ENCODE measurements around the gene RBM45. TPM values are rescaled to one million over a fixed set of nuclear protein-coding genes. Genes with fewer than 3 reads are reported as not detected.

RBM45 gene
- polyA plus RNA-seq, 1 experiment, result 5.4 TPM

- ChIA-PET POLR2A (no interaction called here), CTCF (interaction anchor here (0.7 kb wide), 1 partner anchor 17 kb away, joined by 3 read pairs; no protein-coding TSS in a partner anchor)
- no peak overlapping the region for H3K4me3 ChIP-seq (ENCODE audit: low read depth, low read length)
- TF ChIP-seq, protein P1, sequence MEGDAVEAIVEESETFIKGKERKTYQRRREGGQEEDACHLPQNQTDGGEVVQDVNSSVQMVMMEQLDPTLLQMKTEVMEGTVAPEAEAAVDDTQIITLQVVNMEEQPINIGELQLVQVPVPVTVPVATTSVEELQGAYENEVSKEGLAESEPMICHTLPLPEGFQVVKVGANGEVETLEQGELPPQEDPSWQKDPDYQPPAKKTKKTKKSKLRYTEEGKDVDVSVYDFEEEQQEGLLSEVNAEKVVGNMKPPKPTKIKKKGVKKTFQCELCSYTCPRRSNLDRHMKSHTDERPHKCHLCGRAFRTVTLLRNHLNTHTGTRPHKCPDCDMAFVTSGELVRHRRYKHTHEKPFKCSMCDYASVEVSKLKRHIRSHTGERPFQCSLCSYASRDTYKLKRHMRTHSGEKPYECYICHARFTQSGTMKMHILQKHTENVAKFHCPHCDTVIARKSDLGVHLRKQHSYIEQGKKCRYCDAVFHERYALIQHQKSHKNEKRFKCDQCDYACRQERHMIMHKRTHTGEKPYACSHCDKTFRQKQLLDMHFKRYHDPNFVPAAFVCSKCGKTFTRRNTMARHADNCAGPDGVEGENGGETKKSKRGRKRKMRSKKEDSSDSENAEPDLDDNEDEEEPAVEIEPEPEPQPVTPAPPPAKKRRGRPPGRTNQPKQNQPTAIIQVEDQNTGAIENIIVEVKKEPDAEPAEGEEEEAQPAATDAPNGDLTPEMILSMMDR (IDR thresholded peaks at IDR 0.05; ENCODE audit: insufficient read depth, low read depth, low read length), result no peak
- H3K27me3 ChIP-seq (ENCODE audit: control insufficient read depth, insufficient read depth, low read length), result no peaks in the 10 kb centered on the region
- no peaks in the 10 kb centered on the region for H3K36me3 ChIP-seq (ENCODE audit: control insufficient read depth, insufficient read depth, low read length)
- DNase-seq (ENCODE audit: low read depth), result no peak
Measured at GRCh38 chr2:178155524-178155923, 43.3 kb downstream of the RBM45 start.

DNA sequence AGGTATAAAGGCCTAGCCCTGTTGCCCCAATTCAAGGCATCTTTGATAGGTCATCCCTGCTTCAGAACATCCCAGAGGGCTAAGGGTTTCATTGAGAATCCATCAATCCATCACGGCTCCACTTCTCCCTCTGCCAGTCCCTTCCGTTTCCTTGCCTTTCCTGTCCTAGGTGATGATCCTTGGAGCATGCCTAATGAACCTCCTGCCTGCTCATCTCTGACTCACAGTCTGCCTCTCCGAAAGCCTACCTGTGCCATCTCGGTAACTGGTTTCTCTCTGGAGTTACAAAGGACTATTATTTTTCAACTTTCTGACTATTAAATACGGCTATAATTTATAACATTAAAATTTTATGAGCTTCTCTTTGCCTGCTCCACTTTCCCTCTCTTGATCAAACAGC, 45.3 kb downstream of the RBM45 start:
- DNase-seq (ENCODE audit: low read depth), result no peak
- Histone ChIP-seq H3K4me3 (ENCODE audit: low read depth, low read length) (no peak overlapping the region), H3K27me3 (ENCODE audit: control insufficient read depth, insufficient read depth, low read length) (no peaks in the 10 kb centered on the region), H3K36me3 (ENCODE audit: control insufficient read depth, insufficient read depth, low read length) (no peaks in the 10 kb centered on the region)
- POLR2A ChIA-PET, result no interaction called here
- TF ChIP-seq, protein P1 (IDR thresholded peaks at IDR 0.05; ENCODE audit: insufficient read depth, low read depth, low read length), result no peak
- CTCF ChIA-PET, result interaction anchor here (1.6 kb wide), 1 partner anchor 25 kb away, joined by 3 read pairs; no protein-coding TSS in a partner anchor

- TF ChIP-seq, protein P1 (IDR thresholded peaks at IDR 0.05; ENCODE audit: insufficient read depth, low read depth, low read length), result no peak
- no peaks in the 10 kb centered on the region for H3K36me3 ChIP-seq (ENCODE audit: control insufficient read depth, insufficient read depth, low read length)
- H3K27me3 ChIP-seq (ENCODE audit: control insufficient read depth, insufficient read depth, low read length), result no peaks in the 10 kb centered on the region
- CTCF ChIA-PET, result no interaction called here
- H3K4me3 ChIP-seq (ENCODE audit: low read depth, low read length), result no peak overlapping the region
- POLR2A ChIA-PET, result no interaction called here
- no peak for DNase-seq (ENCODE audit: low read depth)
Measured at GRCh38 chr2:178159966-178160365, 47.7 kb downstream of the RBM45 start.

GRCh38 chr2:178160601-178161000, 48.4 kb downstream of the RBM45 start:
- no peak for DNase-seq (ENCODE audit: low read depth)
- POLR2A ChIA-PET, result no interaction called here
- H3K27me3 ChIP-seq (ENCODE audit: control insufficient read depth, insufficient read depth, low read length), result no peaks in the 10 kb centered on the region

GRCh38 chr2:178163395-178163794, 51.2 kb downstream of the RBM45 start:
- H3K4me3 ChIP-seq (ENCODE audit: low read depth, low read length), result no peak overlapping the region
- H3K36me3 ChIP-seq (ENCODE audit: control insufficient read depth, insufficient read depth, low read length), result no peaks in the 10 kb centered on the region
- TF ChIP-seq, protein P1 (IDR thresholded peaks at IDR 0.05; ENCODE audit: insufficient read depth, low read depth, low read length), result no peak
- CTCF ChIA-PET, result no interaction called here
- POLR2A ChIA-PET, result no interaction called here
- no peaks in the 10 kb centered on the region for H3K27me3 ChIP-seq (ENCODE audit: control insufficient read depth, insufficient read depth, low read length)
- no peak for DNase-seq (ENCODE audit: low read depth)

More at GRCh38 chr2:178160601-178161000, 48.4 kb downstream of the RBM45 start:
- H3K4me3 ChIP-seq (ENCODE audit: low read depth, low read length), result no peak overlapping the region
- CTCF ChIA-PET, result no interaction called here
- TF ChIP-seq, protein P1 (IDR thresholded peaks at IDR 0.05; ENCODE audit: insufficient read depth, low read depth, low read length), result no peak
- no peaks in the 10 kb centered on the region for H3K36me3 ChIP-seq (ENCODE audit: control insufficient read depth, insufficient read depth, low read length)
